Thymus (tissue), 11 donors: ENCODE measurements around the gene IRF2. TPM values are rescaled to one million over a fixed set of nuclear protein-coding genes. Genes with fewer than 3 reads are reported as not detected.
"Not testable (repeated sequence)": the region's sequence is repeated elsewhere in the genome, so short reads cannot be mapped to it uniquely, and the experiment has no call there.

ENCODE experiments used
- DNase-seq, 9 donors: peaks; one replicate each; pipeline ENCODE4 v3.0.0-alpha.2; 2013; ENCODE audit warnings: low spot score in 9 of 9, low read depth in 6 of 9, missing footprints in 1 of 9
- H3K27ac ChIP-seq, 2 donors: one replicate each; pipeline ENCODE4 v1.5.1; 2013; ENCODE audit warnings: control low read depth in 1 of 2, low read depth in 1 of 2, low read length in 1 of 2, mild to moderate bottlenecking in 1 of 2, moderate library complexity in 1 of 2
- H3K27me3 ChIP-seq, 2 donors: one replicate each; pipeline ENCODE4 v1.5.1; 2013; ENCODE audit warnings: low read length in 1 of 2; ENCODE audit not compliant: control insufficient read depth in 2 of 2, insufficient read depth in 1 of 2
- H3K36me3 ChIP-seq, 2 donors: one replicate each; pipeline ENCODE4 v1.5.1; 2013; ENCODE audit warnings: low read length in 1 of 2, mild to moderate bottlenecking in 1 of 2, moderate library complexity in 1 of 2; ENCODE audit not compliant: control insufficient read depth in 2 of 2, insufficient read depth in 2 of 2
- H3K4me1 ChIP-seq, 2 donors: one replicate each; pipeline ENCODE4 v1.5.1; 2013; ENCODE audit warnings: low read length in 2 of 2; ENCODE audit not compliant: control insufficient read depth in 2 of 2, insufficient read depth in 2 of 2
- H3K4me3 ChIP-seq, 2 donors: one replicate each; pipeline ENCODE4 v1.5.1; 2013; ENCODE audit warnings: low read length in 2 of 2, control low read depth in 1 of 2, mild to moderate bottlenecking in 1 of 2
- H3K9me3 ChIP-seq, 2 donors: one replicate each; pipeline ENCODE4 v1.5.1; 2013; ENCODE audit warnings: low read length in 1 of 2, mild to moderate bottlenecking in 1 of 2; ENCODE audit not compliant: control insufficient read depth in 2 of 2, insufficient read depth in 1 of 2
- whole genome bisulfite sequencing: extraction: QIAGEN DNeasy Blood & Tissue Kit; methylation state at CpG from one replicate; pipeline ENCODE4 v1.1.7; 2013; 5-methylcytosine and 5-hydroxymethylcytosine counted together
- polyA plus RNA-seq: library from polyadenylated mRNA; stranded (reverse); fragments of 200-250 nt; gene quantifications from one replicate; pipeline ENCODE4 v1.2.3, GENCODE V29; 2013
- total RNA-seq: library from RNA; stranded (reverse); fragments of 120-200 nt; gene quantifications from one replicate; pipeline ENCODE4 v1.2.4, GENCODE V29; 2013
- donor health status: healthy.

IRF2 gene
- total and polyA plus RNA-seq, 2 donors: 39.2 to 42.2 TPM

DNA sequence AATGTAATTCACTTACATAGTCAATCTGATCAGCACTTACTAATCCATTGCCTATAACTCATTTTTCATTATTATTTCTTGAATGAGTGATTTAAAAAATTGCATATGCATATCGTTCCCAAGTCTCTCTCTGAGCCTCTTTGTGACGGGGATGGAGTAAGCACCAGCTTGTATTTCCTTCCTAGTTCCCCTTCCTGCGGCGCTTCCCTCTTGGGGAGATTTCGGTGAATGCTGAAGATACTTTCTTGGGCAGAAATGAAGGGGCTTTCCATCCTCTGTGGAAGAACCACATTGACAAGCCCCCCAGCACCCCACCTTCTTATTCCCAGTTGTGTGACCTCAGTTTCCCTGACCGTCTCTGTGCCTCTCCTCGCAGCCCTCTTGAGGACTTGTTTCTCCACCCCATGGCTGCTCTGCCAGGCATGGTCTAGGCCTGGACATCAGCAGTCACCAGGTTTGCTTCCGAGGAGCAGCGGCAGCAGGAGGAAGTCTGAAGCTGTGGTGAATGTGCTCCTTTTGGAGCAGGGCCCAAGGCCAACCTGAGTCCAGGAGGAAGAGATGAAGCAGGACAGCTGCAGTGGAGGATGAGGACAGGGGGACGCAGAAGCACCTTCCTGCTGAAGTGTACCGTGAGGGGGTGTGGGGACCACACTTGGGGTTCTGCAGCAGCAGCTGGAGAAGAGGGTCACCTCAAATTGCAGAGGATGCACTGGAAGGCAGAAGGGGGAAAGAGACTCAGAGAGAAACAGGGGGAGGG, 124.9 kb downstream of the IRF2 start:
- H3K36me3 ChIP-seq: no peaks in the 10 kb centered on the region
- H3K9me3 ChIP-seq: no peaks in the 10 kb centered on the region
- peaks cover 0 to 35% of the 10 kb centered on the region in 2 donors for H3K4me1 ChIP-seq
- WGBS: 93% methylated on average over 11 of the region's 11 CpGs
- no peak overlapping the region for H3K27ac ChIP-seq
- no peak for DNase-seq
- H3K27me3 ChIP-seq: no peaks in the 10 kb centered on the region
- H3K4me3 ChIP-seq: no peak overlapping the region

DNA sequence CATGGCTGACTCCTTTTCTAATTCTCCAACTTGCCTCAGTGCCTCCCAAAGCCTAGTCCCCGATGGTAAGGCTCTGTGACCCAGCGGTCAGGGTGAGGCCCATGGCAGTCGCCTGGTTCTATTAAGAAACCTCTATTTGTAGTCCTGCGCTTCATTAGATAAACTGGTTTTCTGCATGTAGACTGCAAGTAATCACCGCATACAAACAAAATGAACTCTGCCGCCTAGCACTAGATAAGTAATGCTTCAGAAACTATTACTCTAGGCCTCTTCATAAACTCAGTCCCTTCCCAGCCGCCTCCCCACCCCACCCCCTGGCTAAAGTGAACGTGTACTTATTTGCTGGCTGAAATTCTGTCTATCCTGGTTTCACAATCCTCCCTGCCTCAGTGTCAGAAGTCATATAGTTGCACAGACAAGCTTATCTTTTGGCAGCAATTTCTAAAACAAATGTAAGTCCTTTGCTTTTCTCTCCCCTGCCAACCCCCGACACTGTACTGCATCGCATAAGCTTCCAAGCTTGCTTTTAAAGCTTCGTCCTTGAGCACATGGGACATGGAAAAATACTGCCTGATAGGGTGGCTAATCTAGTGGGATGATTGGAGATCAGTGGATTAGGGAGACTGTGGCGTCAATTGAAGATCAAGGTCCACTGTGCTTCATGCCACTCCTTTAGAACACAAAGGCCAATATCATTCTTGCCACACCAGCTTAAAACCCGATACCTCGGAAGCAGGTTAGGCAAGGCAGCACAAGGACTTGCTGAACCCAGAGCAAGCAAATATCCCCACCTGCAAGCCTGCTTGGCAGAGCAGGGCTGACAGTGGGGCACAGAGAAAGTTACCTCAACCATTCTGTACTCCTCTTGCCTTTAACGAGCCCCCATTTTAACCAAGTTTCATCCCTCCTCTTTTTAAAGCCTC, 125.8 kb downstream of the IRF2 start:
- WGBS: 93% methylated on average over 15 of the region's 15 CpGs
- no peak for DNase-seq
- Histone ChIP-seq H3K36me3 (no peaks in the 10 kb centered on the region), H3K27me3 (no peaks in the 10 kb centered on the region), H3K9me3 (no peaks in the 10 kb centered on the region), H3K4me1 (peaks cover 0 to 34% of the 10 kb centered on the region in 2 donors), H3K4me3 (no peak overlapping the region), H3K27ac (peak overlapping the region in 1 of 2 donors; percentile 33)

DNA sequence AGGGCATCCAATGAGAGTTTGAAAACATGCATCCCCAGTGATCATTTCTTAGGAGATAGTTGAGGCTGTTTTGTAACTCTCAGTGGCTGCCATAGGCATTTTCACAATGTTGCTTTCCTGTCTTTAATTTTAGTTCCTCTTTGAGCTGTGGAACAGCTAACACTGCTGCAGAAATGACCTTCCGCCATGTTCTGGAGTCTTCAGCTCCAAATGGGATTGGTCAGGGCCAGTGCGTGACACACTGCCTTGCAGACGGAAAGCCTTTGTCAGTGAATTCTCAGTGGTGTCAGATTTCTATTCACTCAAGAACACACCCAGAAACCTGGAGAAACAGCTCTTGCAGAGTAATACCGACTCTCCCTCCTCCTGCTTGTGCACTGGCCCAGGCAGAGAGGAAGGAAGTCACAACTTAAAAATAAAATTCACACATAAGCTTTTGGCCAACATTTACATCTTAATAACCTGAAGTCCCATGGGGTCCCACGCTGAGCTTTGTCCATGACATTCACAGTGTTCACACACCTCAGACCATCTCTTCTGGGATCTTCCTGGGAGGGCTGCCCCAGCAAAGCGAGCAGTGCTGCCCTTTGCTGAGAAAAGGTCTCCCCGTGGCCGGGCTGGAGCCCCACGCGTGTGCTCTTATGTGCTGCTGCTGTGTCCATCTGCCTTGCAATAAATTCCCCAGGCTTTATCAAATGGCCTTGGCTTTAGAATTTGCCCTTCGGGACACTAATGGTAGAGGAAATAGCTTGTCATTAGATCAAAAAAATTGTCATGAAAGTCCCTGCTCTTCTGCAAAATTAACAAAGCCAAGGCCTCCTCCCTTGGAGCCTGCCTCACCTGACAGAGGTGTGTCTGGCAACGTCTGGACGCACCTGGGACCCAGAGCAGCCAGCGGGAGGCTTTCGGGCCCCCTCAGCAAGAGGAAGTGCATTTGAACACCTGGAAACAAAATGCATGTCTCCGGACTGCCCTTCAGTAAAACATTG, 126.8 kb downstream of the IRF2 start:
- Histone ChIP-seq H3K36me3 (no peaks in the 10 kb centered on the region), H3K9me3 (no peaks in the 10 kb centered on the region), H3K4me1 (peaks cover 3 to 39% of the 10 kb centered on the region in 2 donors), H3K4me3 (no peak overlapping the region), H3K27ac (peak overlapping the region; percentile 58 to 60), H3K27me3 (no peaks in the 10 kb centered on the region)
- 71% methylated on average over 16 of the region's 16 CpGs for WGBS
- no peak for DNase-seq

DNA sequence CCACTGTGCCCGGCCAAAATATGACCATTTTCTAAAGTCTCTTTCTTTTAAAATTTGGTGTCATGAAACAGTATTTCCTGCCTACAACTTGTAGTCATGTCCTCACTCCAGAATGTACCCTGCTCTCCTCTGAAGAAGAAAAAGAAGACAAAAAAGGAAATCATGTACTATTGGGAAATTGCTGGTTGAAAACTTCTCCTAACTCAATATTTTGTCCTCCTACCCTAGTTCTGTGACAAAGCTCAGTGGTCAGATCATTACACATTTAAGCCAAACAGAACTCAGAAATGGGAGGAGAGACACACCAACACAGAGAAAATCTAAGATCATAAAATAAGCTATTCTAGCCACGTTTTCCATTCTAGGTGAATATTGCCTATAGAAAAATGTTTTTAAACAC, 127.7 kb downstream of the IRF2 start:
- peaks cover 3 to 39% of the 10 kb centered on the region in 2 donors for H3K4me1 ChIP-seq
- H3K27me3 ChIP-seq: no peaks in the 10 kb centered on the region
- peak overlapping the region in 1 of 2 donors; percentile 58 for H3K27ac ChIP-seq
- no peak overlapping the region for H3K4me3 ChIP-seq
- no peaks in the 10 kb centered on the region for H3K36me3 ChIP-seq
- no peak for DNase-seq
- no peaks in the 10 kb centered on the region for H3K9me3 ChIP-seq
- WGBS: 88% methylated on average over 2 of the region's 2 CpGs

DNA sequence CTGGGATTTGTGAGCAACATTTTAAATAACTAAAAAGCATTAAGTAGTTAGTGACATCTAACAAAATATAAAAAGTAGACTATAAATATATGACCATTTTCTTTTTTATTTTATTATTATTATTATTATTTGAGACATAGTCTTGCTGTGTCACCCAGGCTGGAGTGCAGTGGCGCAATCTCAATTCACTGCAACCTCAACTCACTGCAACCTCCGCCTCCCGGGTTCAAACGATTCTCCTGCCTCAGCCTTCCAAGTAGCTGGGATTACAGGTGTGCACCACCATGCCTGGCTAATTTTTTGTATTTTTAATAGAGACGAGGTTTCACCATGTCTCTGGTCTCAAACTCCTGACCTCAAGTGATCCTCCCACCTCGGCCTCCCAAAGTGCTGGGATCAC, 128.1 kb downstream of the IRF2 start:
- DNase-seq, H3K27ac ChIP-seq, H3K9me3 ChIP-seq, H3K4me3 ChIP-seq, H3K27me3 ChIP-seq, H3K36me3 ChIP-seq: not testable (repeated sequence)
- peaks cover 3 to 39% of the 10 kb centered on the region in 2 donors for H3K4me1 ChIP-seq
- WGBS: 98% methylated on average over 6 of the region's 6 CpGs

DNA sequence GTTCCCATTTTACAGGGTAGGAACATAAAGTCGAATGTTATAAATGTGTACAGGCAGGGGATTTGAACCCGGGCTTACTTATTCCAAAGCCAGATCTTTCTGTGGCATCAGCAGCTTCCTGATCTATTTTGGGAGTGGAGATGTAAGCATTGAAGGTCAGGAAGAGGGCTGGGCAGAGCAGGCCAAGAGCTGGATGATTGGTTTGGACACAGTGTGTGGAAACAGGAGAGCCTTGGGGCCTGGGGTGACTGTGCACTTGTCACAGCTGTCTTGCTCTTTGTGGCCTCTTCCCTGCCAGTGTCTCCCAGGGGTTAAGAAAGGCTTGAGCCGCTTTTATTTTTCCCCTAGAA, 128.8 kb downstream of the IRF2 start:
- no peak for DNase-seq
- Histone ChIP-seq H3K9me3 (no peaks in the 10 kb centered on the region), H3K4me1 (peaks cover 3 to 39% of the 10 kb centered on the region in 2 donors), H3K36me3 (no peaks in the 10 kb centered on the region), H3K27me3 (no peaks in the 10 kb centered on the region), H3K4me3 (no peak overlapping the region), H3K27ac (no peak overlapping the region)
- 93% methylated on average over 3 of the region's 3 CpGs for WGBS

DNA sequence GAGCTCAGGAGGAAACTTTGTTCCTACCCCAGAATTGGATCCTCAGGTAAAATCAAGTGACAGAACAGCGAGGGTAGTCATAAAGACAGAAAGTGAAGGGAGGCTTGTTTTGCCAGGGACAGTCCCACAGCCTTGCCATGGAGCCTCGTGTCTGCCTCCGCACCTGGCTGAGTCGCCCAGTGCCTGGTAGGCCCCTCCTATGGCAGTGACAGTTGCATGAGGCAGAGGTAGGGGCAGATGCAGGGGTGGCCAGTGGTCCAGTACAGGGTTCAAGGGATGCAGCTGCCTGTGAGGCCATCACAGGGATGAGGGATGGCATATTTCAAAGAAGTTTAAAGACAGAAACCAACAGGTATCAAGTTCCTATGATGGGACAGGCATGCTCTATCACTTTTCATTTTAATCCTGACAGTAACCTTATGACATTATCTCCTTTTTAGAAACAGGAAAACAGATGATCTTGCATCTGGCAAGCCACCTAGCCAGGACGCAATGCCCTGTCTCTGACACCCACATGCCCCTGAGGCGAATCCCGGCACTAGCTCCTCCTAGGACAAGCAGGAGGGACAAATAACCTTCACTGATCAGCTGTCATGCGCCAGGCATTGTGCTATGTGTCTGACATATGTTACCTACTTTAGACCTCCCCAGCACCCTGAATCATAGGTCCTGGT, 129.3 kb downstream of the IRF2 start:
- H3K36me3 ChIP-seq: no peaks in the 10 kb centered on the region
- H3K27me3 ChIP-seq: no peaks in the 10 kb centered on the region
- DNase-seq: no peak
- peak overlapping the region in 1 of 2 donors; percentile 65 for H3K27ac ChIP-seq
- H3K9me3 ChIP-seq: no peaks in the 10 kb centered on the region
- no peak overlapping the region for H3K4me3 ChIP-seq
- peaks cover 3 to 39% of the 10 kb centered on the region in 2 donors for H3K4me1 ChIP-seq
- WGBS: 91% methylated on average over 8 of the region's 8 CpGs

DNA sequence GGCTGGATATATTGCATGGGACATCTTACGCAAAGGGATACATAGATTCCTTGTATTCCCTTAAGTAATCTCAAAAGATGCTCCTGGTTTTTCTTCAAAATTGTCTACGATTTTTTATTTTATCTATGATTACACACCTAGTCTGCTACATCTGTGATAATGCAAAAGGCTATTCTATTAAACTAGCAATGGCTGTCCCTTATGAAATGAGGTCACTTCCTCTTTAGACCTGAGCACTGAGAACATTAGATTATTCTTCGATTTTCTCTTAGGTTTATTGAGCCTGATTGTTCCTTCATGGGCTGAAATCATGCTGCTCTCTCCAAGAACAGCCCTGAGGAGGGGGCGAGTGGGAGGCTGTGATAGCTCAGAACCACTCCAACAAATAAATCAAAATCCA, 129.9 kb downstream of the IRF2 start:
- no peaks in the 10 kb centered on the region for H3K27me3 ChIP-seq
- no peak overlapping the region for H3K4me3 ChIP-seq
- no peak overlapping the region for H3K27ac ChIP-seq
- peaks cover 3 to 39% of the 10 kb centered on the region in 2 donors for H3K4me1 ChIP-seq
- 93% methylated on average over 4 of the region's 4 CpGs for WGBS
- H3K9me3 ChIP-seq: no peaks in the 10 kb centered on the region
- H3K36me3 ChIP-seq: no peaks in the 10 kb centered on the region
- no peak for DNase-seq
